Stimulated activated CD4-positive, alpha-beta T cell treated with anti-CD3 and anti-CD28 coated beads, Interleukin-1b, Interleukin-23, amount 100 ng/mL, for 48 hours (primary cell): Measurements from ENCODE around the gene PID1.

ENCODE experiments used
- DNase-seq: peaks from one replicate; pipeline ENCODE4 v3.0.0-alpha.2; 2020

The PID1 gene

DNA sequence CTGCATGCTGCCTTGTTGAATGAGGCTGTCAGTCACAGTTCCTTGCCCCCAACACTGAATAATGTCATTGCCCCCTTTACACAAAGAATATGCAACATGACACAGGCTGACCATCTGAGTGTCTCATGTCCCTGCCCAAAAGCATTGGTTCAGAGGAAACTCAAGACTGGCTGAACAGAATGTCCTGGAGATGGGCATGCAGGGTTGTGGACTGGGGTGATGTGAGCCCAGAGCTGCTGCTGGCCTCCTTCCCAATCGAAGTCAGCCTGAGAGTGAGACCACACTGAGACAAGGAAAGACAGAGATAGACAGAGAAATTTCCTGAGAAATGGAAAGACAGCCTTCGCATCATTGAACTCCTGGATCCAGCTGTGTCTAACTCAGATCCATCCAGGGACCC, 110.1 kb downstream of the PID1 start:
- no peak for DNase-seq

DNA sequence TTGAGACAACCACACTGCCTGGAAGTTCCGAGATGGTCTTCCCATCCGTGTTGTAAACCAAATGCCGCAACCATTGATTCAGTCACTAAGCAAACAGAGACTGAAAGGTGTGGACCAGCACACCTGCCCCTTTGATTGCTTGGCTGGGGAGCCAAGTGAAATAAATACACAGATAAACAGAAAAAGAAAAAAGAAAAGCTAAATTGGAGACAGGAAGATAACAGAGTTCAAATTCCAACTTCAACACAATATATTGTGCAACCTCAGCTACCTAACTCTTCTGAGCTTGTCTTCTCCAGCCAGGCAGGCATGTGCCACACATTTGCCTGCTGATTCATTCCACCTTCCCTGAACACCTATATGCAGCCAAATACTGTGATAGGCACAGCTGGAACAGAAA, 110.9 kb downstream of the PID1 start:
- no peak for DNase-seq

GRCh38 chr2:229159405-229159804, 111.7 kb downstream of the PID1 start:
- DNase-seq = no peak

GRCh38 chr2:229154381-229154780, 116.7 kb downstream of the PID1 start:
- no peak for DNase-seq

DNA sequence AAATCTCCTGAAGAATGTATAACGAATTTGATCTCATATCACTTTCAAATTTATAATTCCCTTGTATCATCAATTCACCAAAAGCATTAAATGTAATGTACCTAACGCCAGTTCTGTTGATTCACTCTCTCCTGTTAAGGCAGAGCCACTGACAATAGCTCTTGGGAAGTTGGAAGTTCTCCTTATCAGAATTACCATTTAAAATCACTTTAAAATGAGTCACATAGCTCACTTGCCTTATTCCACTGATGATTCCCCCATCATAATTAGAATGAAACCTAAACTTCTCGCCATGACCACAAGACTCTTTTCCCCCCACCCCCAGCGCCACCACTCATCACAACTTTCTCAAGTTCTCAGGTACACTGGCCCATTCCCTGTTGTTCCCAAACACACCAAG, 117.1 kb downstream of the PID1 start:
- no peak for DNase-seq

GRCh38 chr2:229153267-229153666, 117.8 kb downstream of the PID1 start:
- no peak for DNase-seq

GRCh38 chr2:229152674-229153073, 118.4 kb downstream of the PID1 start:
- DNase-seq = no peak

- DNase-seq = no peak
Observed at GRCh38 chr2:229150317-229150716, 120.8 kb downstream of the PID1 start.

DNA sequence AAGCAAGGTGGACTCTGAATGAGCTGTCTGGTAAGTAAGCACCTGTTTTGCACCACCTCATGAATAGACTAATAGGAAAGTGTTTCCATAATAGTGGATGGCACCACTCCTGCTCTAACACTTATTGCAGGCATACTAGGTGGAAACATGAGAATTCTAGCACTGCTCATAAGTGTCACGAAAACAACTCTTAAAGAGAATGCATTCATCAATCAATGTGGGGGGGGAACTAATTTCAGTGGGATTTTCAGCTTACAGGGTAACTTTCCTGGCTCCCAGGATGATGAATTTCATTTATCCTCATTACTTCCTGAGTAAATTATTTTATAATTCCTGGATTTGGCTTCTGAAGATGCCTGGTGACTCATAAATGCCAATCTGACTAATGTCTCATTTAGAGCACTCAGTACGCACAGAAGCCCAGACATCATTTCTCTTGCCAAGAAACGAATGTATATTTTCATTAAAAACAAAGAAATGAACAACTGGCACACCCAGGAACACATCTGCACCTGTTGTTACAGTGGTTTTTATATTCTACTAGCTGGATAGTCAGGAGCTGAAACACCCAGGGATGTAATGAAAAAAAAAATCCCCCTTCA, 129.6 kb downstream of the PID1 start:
- no peak for DNase-seq

- no peak for DNase-seq
Observed at GRCh38 chr2:229137639-229138038, 133.4 kb downstream of the PID1 start.

- no peak for DNase-seq
Observed at GRCh38 chr2:229137066-229137465, 134.0 kb downstream of the PID1 start.

DNA sequence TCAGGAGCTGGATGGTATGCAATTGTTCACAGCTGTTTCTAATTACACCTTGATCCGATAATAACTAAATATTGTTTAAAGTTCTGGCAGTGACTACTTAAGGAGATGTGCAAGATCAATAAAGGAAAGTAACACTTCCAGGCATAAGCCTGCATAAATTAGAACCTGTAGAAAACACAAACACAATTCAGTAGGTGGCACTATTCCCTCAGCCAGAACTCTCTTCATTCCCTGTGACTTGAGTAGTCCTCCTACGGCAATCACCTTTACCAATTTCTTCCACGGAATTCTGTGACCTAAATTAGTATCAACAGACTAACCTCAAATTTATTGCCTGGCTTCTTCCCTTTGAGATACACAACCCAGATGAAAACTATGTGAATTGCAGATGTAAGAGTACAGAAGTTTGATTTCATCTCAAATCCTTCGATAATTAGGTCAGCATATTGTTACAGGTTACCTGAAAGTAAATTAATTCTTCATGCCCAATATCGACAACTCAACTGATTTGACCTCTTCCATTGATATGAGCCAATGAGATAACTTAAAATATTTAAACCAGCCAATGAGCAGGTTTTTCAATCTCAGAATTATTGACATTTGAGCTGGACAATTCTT, 137.8 kb downstream of the PID1 start:
- DNase-seq = no peak

GRCh38 chr2:229132236-229132635, 138.9 kb downstream of the PID1 start:
- no peak for DNase-seq

DNA sequence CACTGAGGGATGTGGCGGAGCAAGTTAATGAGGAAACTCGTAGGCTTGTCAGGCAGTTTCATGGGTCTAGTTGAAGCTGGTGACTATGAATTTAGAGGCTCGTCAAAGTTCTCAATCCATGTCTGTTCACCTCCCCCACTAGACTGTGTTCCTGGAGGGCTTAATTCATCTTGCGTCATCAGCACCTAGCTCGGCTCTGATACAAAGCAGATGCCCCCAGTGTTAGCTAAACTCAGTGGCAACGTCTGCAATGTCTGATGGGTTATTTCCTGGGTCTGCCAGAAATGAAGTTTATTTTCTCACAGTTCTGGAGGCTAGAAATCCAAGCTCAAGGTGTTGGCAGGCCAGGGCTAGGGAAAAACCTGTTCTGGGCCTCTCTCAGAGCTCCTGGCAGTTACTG, 140.6 kb downstream of the PID1 start:
- DNase-seq = no peak

DNA sequence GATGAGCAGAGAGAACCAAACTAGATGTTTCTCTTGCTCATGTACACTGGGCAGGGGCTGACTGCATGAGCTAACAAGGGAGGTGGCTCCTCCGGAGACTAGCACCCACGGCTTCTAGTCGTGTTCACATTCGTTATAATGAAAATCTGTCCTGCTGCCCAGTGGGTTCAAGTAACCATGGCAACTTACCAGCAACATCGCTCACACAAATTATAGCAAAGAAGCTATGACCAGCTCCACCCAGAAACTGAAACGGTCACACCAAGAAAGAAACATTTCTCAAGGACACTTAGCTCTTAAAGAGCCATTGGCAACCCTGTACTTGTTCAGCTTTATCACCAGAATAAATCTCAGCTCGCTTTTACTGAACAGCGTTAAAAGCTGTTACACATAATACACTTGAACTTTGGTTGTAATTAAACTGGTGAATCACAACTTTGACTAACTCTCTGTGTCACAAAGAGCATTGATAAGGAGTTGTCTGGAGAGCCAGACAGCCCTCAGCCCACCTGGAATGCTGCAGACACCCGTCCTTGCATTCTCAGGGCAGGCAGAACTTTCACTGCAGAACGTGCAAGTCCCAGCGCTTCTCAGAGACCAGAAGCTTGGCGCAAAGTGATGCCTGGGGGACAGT, 141.2 kb downstream of the PID1 start:
- no peak for DNase-seq

DNA sequence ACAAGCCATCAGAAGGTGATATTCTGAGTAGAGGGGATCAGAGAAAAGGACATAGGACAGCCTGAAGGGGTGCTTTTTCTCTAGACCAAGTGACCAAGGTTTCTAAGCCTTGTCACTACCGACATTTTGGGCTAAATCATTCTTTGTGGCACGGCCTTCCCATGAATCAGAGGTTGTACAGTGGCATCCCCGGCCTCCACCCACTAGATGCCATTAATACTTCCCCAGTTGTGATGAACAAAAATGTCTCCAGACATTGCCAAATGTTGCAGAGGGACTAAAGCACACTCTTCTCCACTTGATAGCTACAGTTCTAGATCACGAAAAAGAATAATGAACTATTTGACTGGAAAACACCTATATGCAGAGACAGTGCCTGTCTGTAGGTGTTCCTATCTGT, 143.6 kb downstream of the PID1 start:
- DNase-seq = no peak

DNA sequence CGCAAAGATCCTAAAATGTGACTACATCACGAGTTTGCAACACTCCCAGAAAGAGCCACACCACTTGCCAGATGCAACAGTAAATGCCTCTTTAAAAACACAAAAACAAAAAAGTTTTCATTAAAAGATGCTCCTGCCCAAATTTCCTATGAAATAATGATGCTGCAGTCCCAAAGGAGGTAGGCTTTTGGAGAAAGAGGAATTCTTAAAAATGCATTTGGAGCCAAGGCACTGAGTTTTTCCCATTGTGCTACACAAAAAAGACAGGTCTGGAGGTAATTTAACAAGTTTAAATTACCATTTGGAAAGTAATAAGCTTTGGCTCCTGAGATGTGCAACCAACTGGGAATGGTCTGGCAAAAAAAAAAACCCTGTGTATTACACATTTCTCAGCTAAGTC, 145.0 kb downstream of the PID1 start:
- no peak for DNase-seq

DNA sequence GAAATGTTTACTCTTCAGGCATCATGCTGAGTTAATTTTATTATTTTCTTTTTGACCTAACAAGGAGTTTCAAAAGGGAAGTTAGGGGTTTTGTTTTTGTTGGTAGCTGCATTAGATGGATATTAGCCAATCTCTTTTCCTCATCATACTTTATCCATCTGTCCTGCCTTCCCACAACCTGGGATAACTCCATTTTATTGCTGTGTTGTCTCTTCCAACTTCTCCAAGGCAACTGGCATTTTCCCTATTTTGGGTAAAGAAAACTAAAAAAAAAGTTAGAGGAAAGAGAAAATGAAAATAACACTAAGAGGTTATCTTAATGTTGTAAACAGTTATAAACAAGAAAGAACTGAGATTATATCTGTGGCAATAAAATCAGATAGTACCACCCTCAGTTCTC, 147.0 kb downstream of the PID1 start:
- DNase-seq = no peak

DNA sequence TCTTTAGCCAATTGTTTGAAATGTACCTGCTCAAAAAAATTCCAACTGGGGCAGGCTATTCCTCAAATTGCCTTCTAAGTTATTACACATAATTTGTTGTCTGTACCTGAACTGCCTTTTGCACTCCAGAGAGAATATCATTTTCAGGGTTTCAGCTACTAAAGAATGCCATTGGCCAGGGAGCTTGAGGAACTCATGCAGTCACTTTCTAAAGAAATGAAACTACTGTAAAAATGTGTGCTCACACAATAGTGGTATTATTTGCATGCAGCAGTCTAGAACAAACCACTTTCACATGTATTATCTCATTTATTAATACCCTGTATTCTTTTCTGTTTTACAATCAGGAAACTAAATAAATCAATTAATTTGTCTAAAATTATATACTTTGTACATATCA, 152.2 kb downstream of the PID1 start:
- DNase-seq = no peak

DNA sequence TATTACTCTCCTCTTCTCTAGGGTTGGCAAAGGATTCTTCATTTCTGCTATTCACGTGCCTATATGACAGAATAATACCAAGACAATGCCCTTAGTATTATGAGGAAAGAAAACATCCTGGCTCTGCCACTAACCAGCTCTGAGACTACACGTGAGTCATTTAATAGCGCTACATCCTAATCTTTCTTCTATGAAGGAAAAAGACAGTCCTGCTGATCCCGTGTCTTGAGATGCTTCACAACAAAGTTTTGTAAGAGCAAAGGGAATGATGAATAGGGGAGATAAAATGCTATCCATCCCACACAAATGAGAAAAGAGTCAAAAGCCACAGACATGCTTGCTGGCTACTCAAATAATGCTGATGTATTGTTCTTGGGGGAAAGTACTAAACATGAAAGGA, 152.8 kb downstream of the PID1 start:
- no peak for DNase-seq

GRCh38 chr2:229111744-229112143, 159.3 kb downstream of the PID1 start:
- DNase-seq = no peak

GRCh38 chr2:229109195-229109594, 161.9 kb downstream of the PID1 start:
- DNase-seq = no peak

DNA sequence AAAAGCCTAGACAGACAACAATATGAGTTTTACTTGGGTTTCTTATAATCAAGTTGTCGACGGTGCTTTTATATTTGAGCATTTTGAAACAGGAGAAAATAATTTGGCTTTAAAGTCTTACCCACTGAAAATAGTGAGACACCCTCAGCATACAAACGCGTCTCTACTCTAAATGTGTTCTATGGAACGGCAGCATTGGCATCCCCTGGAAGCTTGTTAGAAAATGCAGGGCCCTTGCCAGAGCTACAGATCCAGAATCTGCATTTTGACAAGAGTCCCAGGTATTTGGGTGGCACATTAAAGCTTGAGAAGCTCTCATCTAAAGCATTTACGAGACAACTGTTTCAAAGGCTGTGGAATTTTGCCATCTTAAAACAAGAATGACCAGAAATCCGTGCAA, 163.5 kb downstream of the PID1 start:
- no peak for DNase-seq

DNA sequence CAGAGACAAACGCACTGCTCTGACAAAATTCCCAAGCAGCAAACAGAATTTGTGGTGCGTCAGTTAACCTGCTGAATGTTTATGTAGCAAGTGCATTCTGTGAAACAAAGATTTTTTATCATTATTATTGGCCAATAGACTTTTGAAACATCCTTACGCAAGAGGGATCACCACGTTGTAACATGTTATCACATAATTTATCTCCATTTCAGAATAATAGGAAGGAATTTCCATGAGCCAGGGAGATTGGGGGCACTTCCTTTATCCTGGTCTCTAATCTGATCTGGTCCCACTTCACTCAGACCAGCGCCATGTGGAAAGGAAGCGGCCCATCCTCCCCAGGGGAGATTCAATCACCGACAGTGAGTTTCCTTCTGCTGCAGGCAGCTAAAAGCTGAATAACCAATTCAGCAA, 166.1 kb downstream of the PID1 start:
- DNase-seq = no peak

- DNase-seq = no peak
Observed at GRCh38 chr2:229104025-229104424, 167.1 kb downstream of the PID1 start.
